GM18511 (cell line): ENCODE measurements around the gene SLC39A11.
"Not testable (repeated sequence)": the region's sequence is repeated elsewhere in the genome, so short reads cannot be mapped to it uniquely, and the experiment has no call there.

Experiments used
- ATAC-seq: cut with Tn5 transposase; IDR thresholded peaks from one replicate; pipeline ENCODE4 v1.9.1; 2021; ENCODE audit warnings: mild to moderate bottlenecking, moderate library complexity; ENCODE audit not compliant: unreplicated experiment

SLC39A11 gene

GRCh38 chr17:72954579-72954978 is 137.9 kb downstream of the SLC39A11 start:
- no peak for ATAC-seq

GRCh38 chr17:72953621-72954020 is 138.9 kb downstream of the SLC39A11 start:
- no peak for ATAC-seq

GRCh38 chr17:72952641-72953315 is 139.7 kb downstream of the SLC39A11 start:
- ATAC-seq = no peak

GRCh38 chr17:72952220-72952619 is 140.3 kb downstream of the SLC39A11 start:
- ATAC-seq = no peak

- no peak for ATAC-seq
These were observed 142.1 kb downstream of the SLC39A11 start for GRCh38 chr17:72950242-72950931.

GRCh38 chr17:72948115-72948514 is 144.4 kb downstream of the SLC39A11 start:
- ATAC-seq = no peak

- ATAC-seq = no peak
These were observed 145.0 kb downstream of the SLC39A11 start for GRCh38 chr17:72947475-72947874.

GRCh38 chr17:72946696-72947095 is 145.8 kb downstream of the SLC39A11 start:
- no peak for ATAC-seq

- no peak for ATAC-seq
These were observed 146.3 kb downstream of the SLC39A11 start for GRCh38 chr17:72946156-72946555.

GRCh38 chr17:72945473-72945872 is 147.0 kb downstream of the SLC39A11 start:
- ATAC-seq = no peak

GRCh38 chr17:72943826-72944689 is 148.4 kb downstream of the SLC39A11 start:
- no peak for ATAC-seq

GRCh38 chr17:72942579-72942978 is 149.9 kb downstream of the SLC39A11 start:
- no peak for ATAC-seq

- no peak for ATAC-seq
These were observed 152.0 kb downstream of the SLC39A11 start for GRCh38 chr17:72940496-72940895.

GRCh38 chr17:72938482-72938881 is 154.0 kb downstream of the SLC39A11 start:
- ATAC-seq = no peak

- no peak for ATAC-seq
These were observed 154.8 kb downstream of the SLC39A11 start for GRCh38 chr17:72937707-72938106.

GRCh38 chr17:72937254-72937653 is 155.2 kb downstream of the SLC39A11 start:
- ATAC-seq = not testable (repeated sequence)

- no peak for ATAC-seq
These were observed 156.5 kb downstream of the SLC39A11 start for GRCh38 chr17:72935984-72936383.

GRCh38 chr17:72934927-72935326 is 157.6 kb downstream of the SLC39A11 start:
- ATAC-seq = no peak

- ATAC-seq = peak; percentile 68
These were observed 160.9 kb downstream of the SLC39A11 start for GRCh38 chr17:72931635-72932034.

GRCh38 chr17:72931163-72931562 is 161.3 kb downstream of the SLC39A11 start:
- peak; percentile 85 for ATAC-seq

GRCh38 chr17:72930031-72930430 is 162.5 kb downstream of the SLC39A11 start:
- no peak for ATAC-seq
